ENCODE results near the gene HBA2.
"Not testable (repeated sequence)": the region's sequence is repeated elsewhere in the genome, so short reads cannot be mapped to it uniquely, and the experiment has no call there.

The HBA2 gene

DNA sequence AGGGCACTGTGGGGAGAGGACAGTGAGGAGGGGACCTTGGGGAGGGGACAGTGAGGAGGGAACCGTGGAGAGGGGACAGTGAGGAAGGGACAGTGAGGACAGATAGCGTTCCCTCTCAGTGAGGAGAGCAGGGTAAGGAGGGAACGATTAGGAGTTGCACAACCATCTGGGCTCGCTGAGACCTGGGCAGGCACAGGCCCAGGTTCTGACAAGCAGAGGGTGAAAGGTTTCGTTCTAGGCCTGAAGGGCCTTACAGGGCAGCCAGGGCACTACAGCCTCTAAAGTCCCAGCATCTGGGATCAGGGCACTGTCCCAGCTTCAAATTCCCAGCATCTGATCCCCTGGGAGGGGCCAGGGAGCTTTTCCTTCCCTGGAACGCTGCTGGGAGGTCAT, 19.6 kb upstream of the HBA2 start:
- H2BK5ac ChIP-seq (ENCODE audit: low read length); H3K4me1 ChIP-seq (ENCODE audit: control insufficient read depth, low read depth, low read length); H3K4me2 ChIP-seq (ENCODE audit: low read length); H3K9ac ChIP-seq (ENCODE audit: low read length); H3K27ac ChIP-seq (ENCODE audit: low read depth, low read length); H3K36me3 ChIP-seq (ENCODE audit: control insufficient read depth, insufficient read depth, low read length); H3K56ac ChIP-seq (ENCODE audit: low read length); H3K4ac ChIP-seq (ENCODE audit: low read depth, low read length); H4K8ac ChIP-seq (ENCODE audit: low read depth, low read length); H3K27me3 ChIP-seq (ENCODE audit: insufficient read depth, low read length, poor library complexity); DNase-seq; H2BK15ac ChIP-seq (replicated peaks; ENCODE audit: low read depth); H3K23ac ChIP-seq (ENCODE audit: low read length); H3K79me1 ChIP-seq (ENCODE audit: low read length); H3K79me2 ChIP-seq (ENCODE audit: control insufficient read depth, insufficient read depth, low read length); H4K5ac ChIP-seq (ENCODE audit: low read length); H3K4me3 ChIP-seq (ENCODE audit: low read length); H3K18ac ChIP-seq (ENCODE audit: low read length); H2BK120ac ChIP-seq (ENCODE audit: low read depth, low read length); H2AK5ac ChIP-seq (ENCODE audit: low read length): not testable (repeated sequence)
- no CpG with 5 or more reads among the region's 6 CpGs for WGBS (ENCODE audit: extremely low coverage, insufficient coverage, low lambda C conversion rate)

DNA sequence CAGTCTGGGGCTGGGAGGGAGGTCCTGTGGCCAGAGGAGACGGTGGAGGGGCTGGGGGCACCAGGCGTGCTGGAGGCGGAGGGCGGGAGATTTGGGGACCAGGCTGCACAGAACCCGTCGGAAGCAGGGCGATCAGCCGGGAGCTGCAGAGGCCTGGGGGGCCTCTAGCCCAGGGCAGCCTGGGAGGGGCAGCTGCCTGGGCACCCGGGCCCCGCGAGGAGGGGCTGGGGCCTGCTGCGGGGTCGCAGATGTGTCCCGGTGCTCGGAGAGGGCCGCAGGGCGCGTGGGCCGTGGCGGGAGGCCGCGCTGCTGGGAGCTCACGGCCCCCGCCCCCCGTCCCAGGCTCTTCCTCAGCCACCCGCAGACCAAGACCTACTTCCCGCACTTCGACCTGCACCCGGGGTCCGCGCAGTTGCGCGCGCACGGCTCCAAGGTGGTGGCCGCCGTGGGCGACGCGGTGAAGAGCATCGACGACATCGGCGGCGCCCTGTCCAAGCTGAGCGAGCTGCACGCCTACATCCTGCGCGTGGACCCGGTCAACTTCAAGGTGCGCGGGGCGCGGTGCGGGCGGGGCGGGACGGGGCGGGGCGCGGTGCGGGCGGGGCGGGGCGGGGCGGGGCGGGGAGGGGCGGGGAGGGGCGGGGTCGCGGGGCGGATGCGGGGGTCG, 19.0 kb upstream of the HBA2 start:
- H3K18ac ChIP-seq (ENCODE audit: low read length); H3K4me3 ChIP-seq (ENCODE audit: low read length); H3K4me1 ChIP-seq (ENCODE audit: control insufficient read depth, low read depth, low read length); H3K4me2 ChIP-seq (ENCODE audit: low read length); H4K8ac ChIP-seq (ENCODE audit: low read depth, low read length); H2BK120ac ChIP-seq (ENCODE audit: low read depth, low read length); H3K23ac ChIP-seq (ENCODE audit: low read length); H3K27me3 ChIP-seq (ENCODE audit: insufficient read depth, low read length, poor library complexity); H3K9ac ChIP-seq (ENCODE audit: low read length); H2BK5ac ChIP-seq (ENCODE audit: low read length); H3K36me3 ChIP-seq (ENCODE audit: control insufficient read depth, insufficient read depth, low read length); H3K27ac ChIP-seq (ENCODE audit: low read depth, low read length); DNase-seq; H2AK5ac ChIP-seq (ENCODE audit: low read length); H3K56ac ChIP-seq (ENCODE audit: low read length); H3K4ac ChIP-seq (ENCODE audit: low read depth, low read length); H3K79me1 ChIP-seq (ENCODE audit: low read length); H4K5ac ChIP-seq (ENCODE audit: low read length); H2BK15ac ChIP-seq (replicated peaks; ENCODE audit: low read depth); H3K79me2 ChIP-seq (ENCODE audit: control insufficient read depth, insufficient read depth, low read length): not testable (repeated sequence)
- no CpG with 5 or more reads among the region's 74 CpGs for WGBS (ENCODE audit: extremely low coverage, insufficient coverage, low lambda C conversion rate)

DNA sequence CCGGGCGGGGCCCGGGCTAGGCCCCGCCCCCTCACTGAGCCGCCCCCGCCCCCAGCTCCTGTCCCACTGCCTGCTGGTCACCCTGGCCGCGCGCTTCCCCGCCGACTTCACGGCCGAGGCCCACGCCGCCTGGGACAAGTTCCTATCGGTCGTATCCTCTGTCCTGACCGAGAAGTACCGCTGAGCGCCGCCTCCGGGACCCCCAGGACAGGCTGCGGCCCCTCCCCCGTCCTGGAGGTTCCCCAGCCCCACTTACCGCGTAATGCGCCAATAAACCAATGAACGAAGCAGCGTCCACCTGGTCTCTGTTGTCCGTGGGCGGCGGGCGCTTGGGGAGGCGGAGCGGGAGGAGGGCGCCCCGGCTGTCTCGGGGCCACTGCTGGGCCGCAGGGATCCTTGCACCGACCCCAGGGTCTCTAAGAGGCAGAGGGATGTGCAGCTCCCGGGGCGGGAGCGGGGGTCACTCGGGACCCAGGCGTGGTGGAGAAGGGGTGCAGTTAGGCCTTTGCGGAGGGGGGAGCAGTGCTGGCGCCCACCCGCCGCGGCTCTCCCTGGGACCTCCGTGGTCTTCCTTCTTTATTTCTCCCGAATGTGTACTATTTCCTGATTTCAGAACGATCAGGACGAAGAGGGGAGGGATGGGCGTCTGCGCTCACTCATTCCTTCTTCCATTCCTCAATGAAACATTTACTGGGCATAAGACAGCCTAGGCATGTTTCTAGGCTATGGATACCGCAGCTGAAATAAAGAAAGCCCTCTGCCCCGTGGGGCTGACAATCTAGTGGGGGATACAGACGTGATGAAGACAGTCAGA, 18.3 kb upstream of the HBA2 start:
- peaks cover 7% of the 10 kb centered on the region for H3K27me3 ChIP-seq (ENCODE audit: insufficient read depth, low read length, poor library complexity)
- H3K56ac ChIP-seq (ENCODE audit: low read length) = peak overlapping the region; percentile 70
- no peak overlapping the region for H3K23ac ChIP-seq (ENCODE audit: low read length)
- peak overlapping the region; percentile 42 for H3K9ac ChIP-seq (ENCODE audit: low read length)
- no peak overlapping the region for H4K8ac ChIP-seq (ENCODE audit: low read depth, low read length)
- no peak overlapping the region for H2BK15ac ChIP-seq (replicated peaks; ENCODE audit: low read depth)
- no peaks in the 10 kb centered on the region for H3K4me1 ChIP-seq (ENCODE audit: control insufficient read depth, low read depth, low read length)
- H2BK120ac ChIP-seq (ENCODE audit: low read depth, low read length) = no peak overlapping the region
- no peaks in the 10 kb centered on the region for H3K79me1 ChIP-seq (ENCODE audit: low read length)
- H3K4ac ChIP-seq (ENCODE audit: low read depth, low read length) = no peak overlapping the region
- no peaks in the 10 kb centered on the region for H3K79me2 ChIP-seq (ENCODE audit: control insufficient read depth, insufficient read depth, low read length)
- no CpG with 5 or more reads among the region's 59 CpGs for WGBS (ENCODE audit: extremely low coverage, insufficient coverage, low lambda C conversion rate)
- no peak overlapping the region for H3K4me3 ChIP-seq (ENCODE audit: low read length)
- no peak overlapping the region for H3K27ac ChIP-seq (ENCODE audit: low read depth, low read length)
- no peak overlapping the region for H4K5ac ChIP-seq (ENCODE audit: low read length)
- peak; percentile 29 for DNase-seq
- no peaks in the 10 kb centered on the region for H3K36me3 ChIP-seq (ENCODE audit: control insufficient read depth, insufficient read depth, low read length)
- no peak overlapping the region for H2BK5ac ChIP-seq (ENCODE audit: low read length)
- H2AK5ac ChIP-seq (ENCODE audit: low read length) = no peak overlapping the region
- no peak overlapping the region for H3K18ac ChIP-seq (ENCODE audit: low read length)
- peak overlapping the region; percentile 62 for H3K4me2 ChIP-seq (ENCODE audit: low read length)

DNA sequence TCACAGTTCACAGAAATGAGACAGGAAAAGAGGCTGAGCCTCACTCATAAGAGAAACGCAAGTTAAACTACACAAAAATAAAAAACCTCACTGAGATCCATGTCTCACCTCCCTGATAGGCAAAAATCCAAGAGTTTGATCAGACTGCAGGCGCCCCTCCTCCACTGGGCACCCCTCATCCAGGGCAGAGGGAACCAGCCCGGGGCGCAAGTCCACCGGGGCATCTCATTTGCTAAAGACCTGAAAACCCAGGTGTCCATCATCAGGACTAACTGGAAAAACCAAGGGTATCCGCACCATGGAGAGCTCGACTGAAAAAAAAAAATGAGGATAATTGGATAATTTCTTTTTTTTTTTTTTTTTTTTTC, 17.7 kb upstream of the HBA2 start:
- Histone ChIP-seq H3K4me1 (ENCODE audit: control insufficient read depth, low read depth, low read length) (no peaks in the 10 kb centered on the region), H2AK5ac (ENCODE audit: low read length) (no peak overlapping the region), H3K4me2 (ENCODE audit: low read length) (no peak overlapping the region), H3K4me3 (ENCODE audit: low read length) (no peak overlapping the region), H4K8ac (ENCODE audit: low read depth, low read length) (no peak overlapping the region), H3K18ac (ENCODE audit: low read length) (no peak overlapping the region), H3K23ac (ENCODE audit: low read length) (no peak overlapping the region), H3K56ac (ENCODE audit: low read length) (no peak overlapping the region), H3K4ac (ENCODE audit: low read depth, low read length) (no peak overlapping the region), H3K79me2 (ENCODE audit: control insufficient read depth, insufficient read depth, low read length) (no peaks in the 10 kb centered on the region), H3K79me1 (ENCODE audit: low read length) (no peaks in the 10 kb centered on the region), H2BK15ac (replicated peaks; ENCODE audit: low read depth) (no peak overlapping the region), H2BK120ac (ENCODE audit: low read depth, low read length) (no peak overlapping the region), H3K36me3 (ENCODE audit: control insufficient read depth, insufficient read depth, low read length) (no peaks in the 10 kb centered on the region), H3K27ac (ENCODE audit: low read depth, low read length) (no peak overlapping the region), H3K9ac (ENCODE audit: low read length) (no peak overlapping the region), H3K27me3 (ENCODE audit: insufficient read depth, low read length, poor library complexity) (peaks cover 7% of the 10 kb centered on the region), H2BK5ac (ENCODE audit: low read length) (no peak overlapping the region), H4K5ac (ENCODE audit: low read length) (no peak overlapping the region)
- WGBS (ENCODE audit: extremely low coverage, insufficient coverage, low lambda C conversion rate) = no CpG with 5 or more reads among the region's 7 CpGs
- DNase-seq = no peak

DNA sequence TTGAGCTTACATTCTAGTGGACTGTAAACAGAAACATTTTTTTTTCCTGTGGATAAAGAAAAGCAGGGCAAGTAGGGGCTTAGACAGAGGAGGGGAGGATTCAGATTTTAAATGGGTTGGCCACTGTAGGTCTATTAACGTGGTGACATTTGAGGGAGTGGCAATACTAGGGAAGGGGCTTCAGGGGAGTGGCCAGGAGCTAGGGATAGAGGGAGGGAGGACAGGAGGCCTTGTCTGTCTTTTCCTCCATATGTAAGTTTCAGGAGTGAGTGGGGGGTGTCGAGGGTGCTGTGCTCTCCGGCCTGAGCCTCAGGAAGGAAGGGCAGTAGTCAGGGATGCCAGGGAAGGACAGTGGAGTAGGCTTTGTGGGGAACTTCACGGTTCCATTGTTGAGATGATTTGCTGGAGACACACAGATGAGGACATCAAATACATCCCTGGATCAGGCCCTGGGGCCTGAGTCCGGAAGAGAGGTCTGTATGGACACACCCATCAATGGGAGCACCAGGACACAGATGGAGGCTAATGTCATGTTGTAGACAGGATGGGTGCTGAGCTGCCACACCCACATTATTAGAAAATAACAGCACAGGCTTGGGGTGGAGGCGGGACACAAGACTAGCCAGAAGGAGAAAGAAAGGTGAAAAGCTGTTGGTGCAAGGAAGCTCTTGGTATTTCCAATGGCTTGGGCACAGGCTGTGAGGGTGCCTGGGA, 13.4 kb upstream of the HBA2 start:
- H3K27me3 ChIP-seq (ENCODE audit: insufficient read depth, low read length, poor library complexity) = peaks cover 7% of the 10 kb centered on the region
- no peak overlapping the region for H3K23ac ChIP-seq (ENCODE audit: low read length)
- H3K36me3 ChIP-seq (ENCODE audit: control insufficient read depth, insufficient read depth, low read length) = no peaks in the 10 kb centered on the region
- H3K4me3 ChIP-seq (ENCODE audit: low read length) = no peak overlapping the region
- H3K4me2 ChIP-seq (ENCODE audit: low read length) = no peak overlapping the region
- H3K4ac ChIP-seq (ENCODE audit: low read depth, low read length) = no peak overlapping the region
- H2AK5ac ChIP-seq (ENCODE audit: low read length) = no peak overlapping the region
- DNase-seq = no peak
- no peak overlapping the region for H3K9ac ChIP-seq (ENCODE audit: low read length)
- no peaks in the 10 kb centered on the region for H3K79me1 ChIP-seq (ENCODE audit: low read length)
- H3K56ac ChIP-seq (ENCODE audit: low read length) = no peak overlapping the region
- H3K79me2 ChIP-seq (ENCODE audit: control insufficient read depth, insufficient read depth, low read length) = no peaks in the 10 kb centered on the region
- no peak overlapping the region for H4K5ac ChIP-seq (ENCODE audit: low read length)
- H3K27ac ChIP-seq (ENCODE audit: low read depth, low read length) = no peak overlapping the region
- no peaks in the 10 kb centered on the region for H3K4me1 ChIP-seq (ENCODE audit: control insufficient read depth, low read depth, low read length)
- no peak overlapping the region for H3K18ac ChIP-seq (ENCODE audit: low read length)
- H2BK15ac ChIP-seq (replicated peaks; ENCODE audit: low read depth) = no peak overlapping the region
- no peak overlapping the region for H4K8ac ChIP-seq (ENCODE audit: low read depth, low read length)
- no peak overlapping the region for H2BK5ac ChIP-seq (ENCODE audit: low read length)
- H2BK120ac ChIP-seq (ENCODE audit: low read depth, low read length) = no peak overlapping the region
- WGBS (ENCODE audit: extremely low coverage, insufficient coverage, low lambda C conversion rate) = no CpG with 5 or more reads among the region's 6 CpGs
